Calu3 (cell line): Measurements from ENCODE around the gene SCARB2. TPM values are rescaled to one million over a fixed set of nuclear protein-coding genes. Genes with fewer than 3 reads are reported as not detected.
A peak's percentile ranks its signal among the peaks of the same experiment; 100 is the strongest.

Source experiments
- BruUV-seq: library from RNA; stranded (reverse); fragments of 400-500 nt; replicated peaks from 2 replicates; lab custom pipeline; 2021; lab: Mats Ljungman, UMichigan
- CTCF ChIA-PET: fragments of 300-600 bp; sonication (Branson Sonifier 250); formaldehyde crosslinking; loops from one replicate; lab custom pipeline; 2022; ENCODE audit warnings: antibody characterized with exemption; lab: Charles Lee
- DNase-seq: peaks from one replicate; pipeline ENCODE4 v3.0.0; 2022
- H3K27ac Mint-ChIP-seq: one replicate; pipeline ENCODE4 v1.8.0; 2022; ENCODE audit warnings: mixed read lengths; ENCODE audit not compliant: unreplicated experiment
- H3K27me3 Mint-ChIP-seq: one replicate; pipeline ENCODE4 v1.8.0; 2022; ENCODE audit warnings: mixed read lengths; ENCODE audit not compliant: unreplicated experiment
- H3K36me3 Mint-ChIP-seq: one replicate; pipeline ENCODE4 v1.8.0; 2022; ENCODE audit warnings: mild to moderate bottlenecking, moderate library complexity, mixed read lengths; ENCODE audit not compliant: insufficient read depth, unreplicated experiment
- H3K4me1 Mint-ChIP-seq: one replicate; pipeline ENCODE4 v1.8.0; 2022; ENCODE audit warnings: mild to moderate bottlenecking, low read depth, mixed read lengths; ENCODE audit not compliant: unreplicated experiment
- H3K4me3 Mint-ChIP-seq: one replicate; pipeline ENCODE4 v1.8.0; 2022; ENCODE audit warnings: mild to moderate bottlenecking, low read depth, moderate library complexity, mixed read lengths; ENCODE audit not compliant: unreplicated experiment
- H3K9me3 Mint-ChIP-seq: one replicate; pipeline ENCODE4 v1.8.0; 2022; ENCODE audit warnings: low read depth, mixed read lengths; ENCODE audit not compliant: unreplicated experiment
- intact Hi-C: fragments of 100-400 bp; cut with micrococcal nuclease; formaldehyde crosslinking; loops from one replicate; pipeline ENCODE4 v1.10.0; 2022; ENCODE audit not compliant: unreplicated experiment
- total RNA-seq: library from RNA; stranded (reverse); gene quantifications from 2 replicates; pipeline ENCODE4 v1.2.3, GENCODE V29; 2022
- TF ChIP-seq, protein P1 (sequence below): fragments of 200-600 bp; IDR thresholded peaks from one replicate; pipeline ENCODE4 v1.8.0; 2022; ENCODE audit warnings: antibody characterized with exemption; ENCODE audit not compliant: unreplicated experiment

Gene SCARB2
- total RNA-seq, 1 experiment from 2014 or later: 87.3 TPM

DNA sequence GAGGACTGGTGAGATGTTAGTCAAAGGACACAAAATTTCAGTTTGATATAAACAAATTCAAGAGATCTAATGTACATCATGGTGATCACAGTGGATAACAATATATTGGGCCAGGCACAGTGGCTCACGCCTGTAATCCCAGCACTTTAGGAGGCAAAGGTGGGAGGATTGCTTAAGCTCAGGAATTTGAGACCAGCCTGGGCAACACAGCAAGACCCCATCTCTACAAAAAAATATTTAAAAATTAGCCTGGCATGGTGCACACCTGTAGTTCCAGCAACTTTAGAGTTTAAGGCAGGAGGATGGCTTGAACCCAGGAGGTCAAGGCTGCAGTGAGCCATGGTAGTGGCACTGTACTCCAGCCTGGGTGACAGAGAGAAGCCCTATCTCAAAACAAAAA lies 8.7 kb downstream of the SCARB2 start:
- Mint-ChIP-seq H3K36me3 (peaks cover 6% of the 10 kb centered on the region), H3K27ac (no peak overlapping the region), H3K9me3 (no peaks in the 10 kb centered on the region), H3K4me1 (peaks cover 28% of the 10 kb centered on the region), H3K4me3 (no peak overlapping the region), H3K27me3 (no peaks in the 10 kb centered on the region)
- TF ChIP-seq, protein P1, sequence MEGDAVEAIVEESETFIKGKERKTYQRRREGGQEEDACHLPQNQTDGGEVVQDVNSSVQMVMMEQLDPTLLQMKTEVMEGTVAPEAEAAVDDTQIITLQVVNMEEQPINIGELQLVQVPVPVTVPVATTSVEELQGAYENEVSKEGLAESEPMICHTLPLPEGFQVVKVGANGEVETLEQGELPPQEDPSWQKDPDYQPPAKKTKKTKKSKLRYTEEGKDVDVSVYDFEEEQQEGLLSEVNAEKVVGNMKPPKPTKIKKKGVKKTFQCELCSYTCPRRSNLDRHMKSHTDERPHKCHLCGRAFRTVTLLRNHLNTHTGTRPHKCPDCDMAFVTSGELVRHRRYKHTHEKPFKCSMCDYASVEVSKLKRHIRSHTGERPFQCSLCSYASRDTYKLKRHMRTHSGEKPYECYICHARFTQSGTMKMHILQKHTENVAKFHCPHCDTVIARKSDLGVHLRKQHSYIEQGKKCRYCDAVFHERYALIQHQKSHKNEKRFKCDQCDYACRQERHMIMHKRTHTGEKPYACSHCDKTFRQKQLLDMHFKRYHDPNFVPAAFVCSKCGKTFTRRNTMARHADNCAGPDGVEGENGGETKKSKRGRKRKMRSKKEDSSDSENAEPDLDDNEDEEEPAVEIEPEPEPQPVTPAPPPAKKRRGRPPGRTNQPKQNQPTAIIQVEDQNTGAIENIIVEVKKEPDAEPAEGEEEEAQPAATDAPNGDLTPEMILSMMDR: no peak
- intact Hi-C loops: no loop called here
- BruUV-seq: no TSS peak
- CTCF ChIA-PET: no interaction called here
- DNase-seq: no peak

DNA sequence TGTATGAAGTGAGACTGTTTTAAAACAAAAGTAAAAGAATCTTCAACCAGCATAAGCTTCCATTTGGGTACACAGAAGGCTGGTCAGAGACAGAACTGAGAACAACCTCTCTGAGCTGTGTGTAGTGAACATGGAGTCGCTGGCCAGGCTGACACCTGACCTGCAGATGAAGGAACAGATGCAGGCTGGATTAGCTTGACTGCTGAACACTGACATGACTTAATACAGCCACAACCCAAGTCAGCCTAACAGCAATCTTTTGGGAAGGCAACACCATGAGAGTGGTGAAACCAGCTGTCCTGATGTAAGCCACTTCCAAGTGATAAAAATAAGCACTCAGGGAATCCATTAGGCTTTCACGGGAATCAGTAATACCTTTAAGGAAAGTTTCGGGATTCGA lies 10.1 kb downstream of the SCARB2 start:
- DNase-seq: no peak
- no peaks in the 10 kb centered on the region for H3K9me3 Mint-ChIP-seq
- peaks cover 8% of the 10 kb centered on the region for H3K36me3 Mint-ChIP-seq
- H3K4me3 Mint-ChIP-seq: no peak overlapping the region
- H3K27ac Mint-ChIP-seq: no peak overlapping the region
- no peaks in the 10 kb centered on the region for H3K27me3 Mint-ChIP-seq
- no TSS peak for BruUV-seq
- TF ChIP-seq, protein P1: no peak
- peaks cover 29% of the 10 kb centered on the region for H3K4me1 Mint-ChIP-seq
- CTCF ChIA-PET: no interaction called here
- intact Hi-C loops: no loop called here

DNA sequence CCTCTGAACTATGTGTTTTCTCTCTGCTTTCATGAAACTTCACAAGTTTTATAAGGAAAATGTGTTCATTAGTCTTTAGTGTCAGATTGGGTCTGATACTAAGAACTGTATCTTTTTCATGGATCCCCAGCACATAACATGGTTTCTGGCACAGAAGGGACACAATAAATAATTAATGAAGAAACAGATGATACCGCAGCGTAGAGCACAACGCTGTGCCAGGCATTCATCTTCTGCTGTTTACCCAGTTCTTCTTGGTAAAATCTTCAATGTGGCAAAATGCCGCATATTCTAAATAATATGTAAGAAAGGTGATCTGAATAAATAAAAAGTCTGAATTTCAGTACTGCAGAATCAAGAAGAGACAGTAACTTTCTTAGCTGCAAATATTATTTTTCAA lies 12.3 kb downstream of the SCARB2 start:
- no peaks in the 10 kb centered on the region for H3K27me3 Mint-ChIP-seq
- no peaks in the 10 kb centered on the region for H3K9me3 Mint-ChIP-seq
- peaks cover 24% of the 10 kb centered on the region for H3K4me1 Mint-ChIP-seq
- H3K4me3 Mint-ChIP-seq: no peak overlapping the region
- CTCF ChIA-PET: no interaction called here
- BruUV-seq: no TSS peak
- TF ChIP-seq, protein P1: no peak
- no peak for DNase-seq
- peaks cover 5% of the 10 kb centered on the region for H3K36me3 Mint-ChIP-seq
- intact Hi-C loops: no loop called here
- H3K27ac Mint-ChIP-seq: no peak overlapping the region

DNA sequence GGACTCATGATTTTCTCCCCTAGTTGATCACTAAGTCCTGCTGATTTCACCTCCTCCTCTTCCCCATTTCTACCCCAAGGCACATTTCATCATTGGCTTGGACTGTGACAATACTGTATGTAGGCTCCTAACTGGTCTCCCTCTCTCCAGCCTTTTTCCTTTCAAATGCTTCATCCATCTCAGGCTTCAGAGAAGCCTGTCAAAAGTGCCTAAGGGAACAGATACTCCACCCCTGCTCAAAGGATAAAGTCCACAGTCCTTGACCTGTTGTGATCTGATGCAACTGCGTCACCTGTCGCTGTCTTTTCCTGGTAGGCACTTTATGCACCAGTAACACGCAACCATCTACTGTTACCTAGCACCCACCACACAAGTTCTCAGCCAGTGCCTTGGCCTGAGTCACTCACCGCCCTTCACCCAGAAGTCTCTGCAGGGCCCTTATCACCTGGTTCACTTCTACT lies 12.8 kb downstream of the SCARB2 start:
- Mint-ChIP-seq H3K4me3 (peak overlapping the region; percentile 4), H3K27ac (peak overlapping the region; percentile 28), H3K27me3 (no peaks in the 10 kb centered on the region), H3K4me1 (peaks cover 24% of the 10 kb centered on the region), H3K36me3 (peaks cover 5% of the 10 kb centered on the region), H3K9me3 (no peaks in the 10 kb centered on the region)
- TF ChIP-seq, protein P1: no peak
- CTCF ChIA-PET: interaction anchor here (1.0 kb wide), 1 partner anchor 12 kb away, joined by 3 read pairs; no protein-coding TSS in a partner anchor
- intact Hi-C loops: no loop called here
- no TSS peak for BruUV-seq
- DNase-seq: peak; percentile 61
